ENCODE results near the gene YTHDC1.
"Not testable (repeated sequence)": the region's sequence is repeated elsewhere in the genome, so short reads cannot be mapped to it uniquely, and the experiment has no call there.

DNA sequence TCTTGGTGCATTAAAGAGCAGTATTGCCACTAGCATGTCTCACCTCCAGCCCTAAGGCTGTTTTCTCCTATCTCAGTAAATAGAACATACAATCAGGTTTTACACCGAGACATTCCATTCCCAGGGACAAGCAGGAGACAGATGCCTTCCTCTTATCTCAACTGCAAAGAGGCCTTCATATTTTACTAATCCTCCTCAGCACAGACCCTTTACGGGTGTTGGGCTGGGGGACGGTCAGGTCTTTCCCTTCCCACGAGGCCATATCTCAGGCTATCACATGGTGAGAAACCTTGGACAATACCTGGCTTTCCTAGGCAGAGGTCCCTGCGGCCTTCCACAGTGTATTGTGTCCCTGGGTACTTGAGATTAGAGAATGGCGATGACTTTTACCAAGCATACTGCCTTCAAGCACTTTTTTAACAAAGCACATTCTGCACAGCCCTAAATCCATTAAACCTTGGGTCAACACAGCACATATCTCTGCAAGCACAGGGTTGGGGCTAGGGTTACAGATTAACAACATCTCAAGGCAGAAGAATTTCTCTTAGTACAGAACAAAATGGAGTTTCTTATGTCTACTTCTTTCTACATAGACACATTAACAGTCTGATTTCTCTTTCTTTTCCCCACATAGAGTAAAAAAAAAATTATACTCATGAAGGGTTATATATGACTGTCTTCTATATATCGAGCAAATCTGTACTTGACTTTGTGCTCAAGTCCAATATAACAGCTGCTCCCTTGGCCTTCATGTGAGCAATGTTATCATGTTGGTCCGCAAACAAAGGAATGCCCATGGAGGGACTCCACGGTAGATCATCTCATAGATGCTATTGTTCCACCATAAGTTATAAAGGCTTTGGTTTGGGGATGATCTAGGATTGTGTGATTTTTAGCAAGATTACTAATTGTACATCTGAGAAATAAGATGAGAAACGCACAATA, 67.8 kb downstream of the YTHDC1 start:
- TF ChIP-seq, protein P1, sequence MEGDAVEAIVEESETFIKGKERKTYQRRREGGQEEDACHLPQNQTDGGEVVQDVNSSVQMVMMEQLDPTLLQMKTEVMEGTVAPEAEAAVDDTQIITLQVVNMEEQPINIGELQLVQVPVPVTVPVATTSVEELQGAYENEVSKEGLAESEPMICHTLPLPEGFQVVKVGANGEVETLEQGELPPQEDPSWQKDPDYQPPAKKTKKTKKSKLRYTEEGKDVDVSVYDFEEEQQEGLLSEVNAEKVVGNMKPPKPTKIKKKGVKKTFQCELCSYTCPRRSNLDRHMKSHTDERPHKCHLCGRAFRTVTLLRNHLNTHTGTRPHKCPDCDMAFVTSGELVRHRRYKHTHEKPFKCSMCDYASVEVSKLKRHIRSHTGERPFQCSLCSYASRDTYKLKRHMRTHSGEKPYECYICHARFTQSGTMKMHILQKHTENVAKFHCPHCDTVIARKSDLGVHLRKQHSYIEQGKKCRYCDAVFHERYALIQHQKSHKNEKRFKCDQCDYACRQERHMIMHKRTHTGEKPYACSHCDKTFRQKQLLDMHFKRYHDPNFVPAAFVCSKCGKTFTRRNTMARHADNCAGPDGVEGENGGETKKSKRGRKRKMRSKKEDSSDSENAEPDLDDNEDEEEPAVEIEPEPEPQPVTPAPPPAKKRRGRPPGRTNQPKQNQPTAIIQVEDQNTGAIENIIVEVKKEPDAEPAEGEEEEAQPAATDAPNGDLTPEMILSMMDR (IDR thresholded peaks at IDR 0.05) = not testable (repeated sequence)
- not testable (repeated sequence) for TF ChIP-seq TCF7L2, POLR2AphosphoS5 (IDR thresholded peaks at IDR 0.05; ENCODE audit: low read depth, low read length)

Measured in Panc1 (cell line).